Measurements from ENCODE around the gene MYO1B. TPM values are rescaled to one million over a fixed set of nuclear protein-coding genes. Genes with fewer than 3 reads are reported as not detected.

MYO1B gene
- polyA plus RNA-seq, 3 donors from 2014 or later: not detected

- H3K27ac Mint-ChIP-seq: no peak overlapping the region
Measured at GRCh38 chr2:191253476-191253875, 8.3 kb downstream of the MYO1B start.

DNA sequence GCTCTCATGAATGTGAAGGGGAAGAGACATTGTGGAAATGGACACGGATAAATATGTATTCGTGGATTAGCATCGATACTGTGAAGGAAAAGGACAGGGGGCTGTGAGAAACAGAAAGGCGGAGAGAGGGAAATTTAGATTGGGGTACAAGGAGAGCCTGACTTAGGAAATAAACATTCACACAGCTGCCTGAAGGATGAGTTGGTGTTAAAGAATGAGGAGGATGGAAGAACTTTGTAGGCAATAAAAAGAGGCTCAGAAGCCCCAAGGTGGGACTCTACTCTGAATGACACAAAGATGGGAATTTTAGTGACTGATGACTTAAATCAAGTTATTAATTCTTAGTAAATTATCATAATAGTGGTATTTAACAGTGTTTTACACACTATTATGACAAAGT lies 10.1 kb downstream of the MYO1B start:
- DNase-seq: no peak
- Mint-ChIP-seq H3K4me3 (no peak overlapping the region), H3K27me3 (ENCODE audit: low read depth in 3 of 3) (peaks cover 0 to 10% (median 6%) of the 10 kb centered on the region in 3 donors), H3K36me3 (no peaks in the 10 kb centered on the region), H3K4me1 (no peaks in the 10 kb centered on the region), H3K27ac (no peak overlapping the region), H3K9me3 (no peaks in the 10 kb centered on the region)

More at GRCh38 chr2:191253476-191253875, 8.3 kb downstream of the MYO1B start:
- no peak overlapping the region for H3K4me3 Mint-ChIP-seq
- no peaks in the 10 kb centered on the region for H3K9me3 Mint-ChIP-seq
- no peaks in the 10 kb centered on the region for H3K4me1 Mint-ChIP-seq
- peaks cover 0 to 6% (median 5%) of the 10 kb centered on the region in 3 donors for H3K27me3 Mint-ChIP-seq (ENCODE audit: low read depth in 3 of 3)
- no peak for DNase-seq
- H3K36me3 Mint-ChIP-seq: no peaks in the 10 kb centered on the region

- Mint-ChIP-seq H3K36me3 (no peaks in the 10 kb centered on the region), H3K9me3 (no peaks in the 10 kb centered on the region), H3K27me3 (ENCODE audit: low read depth in 3 of 3) (peaks cover 0 to 8% (median 6%) of the 10 kb centered on the region in 3 donors), H3K4me3 (no peak overlapping the region), H3K27ac (no peak overlapping the region), H3K4me1 (no peaks in the 10 kb centered on the region)
- no peak for DNase-seq
Measured at GRCh38 chr2:191255756-191256312, 10.6 kb downstream of the MYO1B start.

DNA sequence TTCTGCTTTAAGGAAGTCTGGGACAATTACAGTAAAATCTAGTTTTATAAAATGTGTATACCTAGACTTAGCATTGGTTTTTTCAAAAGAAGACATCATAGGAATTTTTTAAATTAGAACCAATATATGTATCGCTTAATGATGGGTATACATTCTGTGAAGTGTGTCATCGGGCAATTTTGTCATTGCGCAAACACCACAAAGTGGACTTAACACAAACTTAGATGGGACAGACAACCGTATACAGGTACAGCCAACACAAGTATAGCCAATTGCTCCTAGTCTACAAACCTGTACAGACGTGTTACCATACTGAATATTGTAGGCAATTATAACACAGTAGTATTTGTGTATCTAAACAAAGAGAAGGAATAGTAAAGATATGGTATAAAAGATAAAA lies 12.7 kb downstream of the MYO1B start:
- H3K27me3 Mint-ChIP-seq (ENCODE audit: low read depth in 3 of 3): peaks cover 0 to 8% (median 6%) of the 10 kb centered on the region in 3 donors
- H3K4me3 Mint-ChIP-seq: no peak overlapping the region
- DNase-seq: no peak
- H3K9me3 Mint-ChIP-seq: peaks cover 0 to 2% (median 0%) of the 10 kb centered on the region in 6 donors
- no peaks in the 10 kb centered on the region for H3K4me1 Mint-ChIP-seq
- H3K36me3 Mint-ChIP-seq: no peaks in the 10 kb centered on the region
- H3K27ac Mint-ChIP-seq: no peak overlapping the region

GRCh38 chr2:191258996-191259395 lies 13.8 kb downstream of the MYO1B start:
- DNase-seq: no peak
- H3K27ac Mint-ChIP-seq: no peak overlapping the region
- H3K4me3 Mint-ChIP-seq: no peak overlapping the region
- H3K27me3 Mint-ChIP-seq (ENCODE audit: low read depth in 3 of 3): peaks cover 0 to 8% (median 6%) of the 10 kb centered on the region in 3 donors
- no peaks in the 10 kb centered on the region for H3K36me3 Mint-ChIP-seq
- no peaks in the 10 kb centered on the region for H3K4me1 Mint-ChIP-seq
- peaks cover 0 to 2% (median 0%) of the 10 kb centered on the region in 6 donors for H3K9me3 Mint-ChIP-seq

- Mint-ChIP-seq H3K36me3 (no peaks in the 10 kb centered on the region), H3K4me1 (no peaks in the 10 kb centered on the region), H3K9me3 (peaks cover 0 to 2% (median 0%) of the 10 kb centered on the region in 6 donors), H3K27ac (no peak overlapping the region), H3K4me3 (no peak overlapping the region), H3K27me3 (ENCODE audit: low read depth in 3 of 3) (peaks cover 0 to 5% (median 0%) of the 10 kb centered on the region in 3 donors)
- no peak for DNase-seq
Measured at GRCh38 chr2:191262436-191262835, 17.2 kb downstream of the MYO1B start.

GRCh38 chr2:191263050-191263449 lies 17.8 kb downstream of the MYO1B start:
- H3K4me3 Mint-ChIP-seq: no peak overlapping the region
- H3K9me3 Mint-ChIP-seq: peaks cover 0 to 2% (median 0%) of the 10 kb centered on the region in 6 donors
- H3K27ac Mint-ChIP-seq: no peak overlapping the region

DNA sequence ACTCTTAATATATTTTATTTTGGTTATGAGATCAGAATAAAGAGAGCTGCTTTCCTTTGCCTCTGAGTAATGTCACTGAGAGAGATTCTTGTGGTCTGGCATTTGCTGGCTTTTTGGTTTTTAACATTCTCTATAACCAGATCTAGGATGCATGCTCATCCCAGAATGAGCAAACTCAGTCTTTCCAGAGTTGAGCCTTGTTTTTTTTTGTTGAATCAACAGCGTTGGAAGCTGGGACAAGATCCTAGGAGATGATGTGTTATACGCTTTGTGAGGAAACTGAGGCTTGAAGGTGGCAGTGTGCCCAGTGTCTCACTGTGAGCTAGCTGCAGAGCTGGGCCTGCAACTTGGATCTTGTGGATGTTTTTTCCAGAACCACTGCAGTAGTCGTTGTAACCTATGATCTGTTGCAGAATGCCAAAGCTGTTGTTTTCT lies 19.5 kb downstream of the MYO1B start:
- DNase-seq: no peak
- H3K27me3 Mint-ChIP-seq (ENCODE audit: low read depth in 3 of 3): peaks cover under 1 to 1% (median 1%) of the 10 kb centered on the region in 3 donors
- no peaks in the 10 kb centered on the region for H3K4me1 Mint-ChIP-seq
- no peak overlapping the region for H3K4me3 Mint-ChIP-seq
- H3K9me3 Mint-ChIP-seq: peaks cover 0 to 2% (median 0%) of the 10 kb centered on the region in 6 donors
- no peak overlapping the region for H3K27ac Mint-ChIP-seq
- peaks cover 0 to 1% (median 0%) of the 10 kb centered on the region in 3 donors for H3K36me3 Mint-ChIP-seq

More at GRCh38 chr2:191263050-191263449, 17.8 kb downstream of the MYO1B start:
- no peak for DNase-seq
- Mint-ChIP-seq H3K27me3 (ENCODE audit: low read depth in 3 of 3) (peaks cover 0 to 5% (median 0%) of the 10 kb centered on the region in 3 donors), H3K4me1 (no peaks in the 10 kb centered on the region), H3K36me3 (no peaks in the 10 kb centered on the region)

DNA sequence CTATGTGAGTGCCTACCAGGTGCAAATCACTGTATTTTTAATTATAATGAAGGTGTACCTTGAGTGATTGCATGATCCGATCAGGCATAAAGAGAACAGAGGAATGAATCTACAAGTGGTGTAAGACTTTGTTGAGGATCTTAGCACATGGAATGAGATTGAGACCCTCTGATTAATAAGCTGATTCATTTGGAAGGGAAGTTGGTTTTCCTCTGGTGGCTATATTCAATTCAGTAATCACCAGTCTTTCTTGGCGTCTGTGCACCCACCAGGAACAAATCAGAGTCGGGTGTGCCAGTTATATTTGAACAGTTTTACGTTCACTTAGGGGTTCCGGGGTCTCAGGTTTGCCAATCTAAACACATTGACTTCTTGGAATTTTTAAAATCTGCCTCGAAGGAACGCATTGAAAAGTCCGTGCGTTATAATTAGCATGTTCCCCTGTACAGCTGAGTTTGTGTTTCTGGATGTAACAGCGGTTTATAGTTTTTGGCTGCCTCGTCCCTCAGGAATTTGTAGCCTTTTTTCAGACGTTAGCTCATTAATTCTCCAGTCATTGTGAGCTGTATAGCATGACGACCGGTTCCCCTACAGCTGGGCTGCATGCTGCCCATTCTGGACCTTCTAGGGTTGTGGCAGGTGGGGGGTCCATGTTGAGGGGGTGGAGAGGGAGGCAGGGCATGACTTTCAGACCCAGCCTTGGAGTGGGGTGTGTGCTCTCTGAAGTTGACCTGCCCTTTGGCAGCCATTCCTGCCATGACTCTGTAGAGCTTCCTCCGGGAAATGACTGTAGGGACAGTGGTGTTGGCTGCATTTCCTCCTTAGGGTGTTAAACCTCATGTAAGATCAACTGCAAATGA lies 20.3 kb downstream of the MYO1B start:
- peaks cover 0 to 2% (median 0%) of the 10 kb centered on the region in 6 donors for H3K9me3 Mint-ChIP-seq
- H3K27ac Mint-ChIP-seq: no peak overlapping the region
- H3K4me3 Mint-ChIP-seq: no peak overlapping the region
- peaks cover 0 to 4% (median 0%) of the 10 kb centered on the region in 3 donors for H3K36me3 Mint-ChIP-seq
- peaks cover 0 to 2% (median 1%) of the 10 kb centered on the region in 3 donors for H3K27me3 Mint-ChIP-seq (ENCODE audit: low read depth in 3 of 3)
- DNase-seq: no peak
- no peaks in the 10 kb centered on the region for H3K4me1 Mint-ChIP-seq

DNA sequence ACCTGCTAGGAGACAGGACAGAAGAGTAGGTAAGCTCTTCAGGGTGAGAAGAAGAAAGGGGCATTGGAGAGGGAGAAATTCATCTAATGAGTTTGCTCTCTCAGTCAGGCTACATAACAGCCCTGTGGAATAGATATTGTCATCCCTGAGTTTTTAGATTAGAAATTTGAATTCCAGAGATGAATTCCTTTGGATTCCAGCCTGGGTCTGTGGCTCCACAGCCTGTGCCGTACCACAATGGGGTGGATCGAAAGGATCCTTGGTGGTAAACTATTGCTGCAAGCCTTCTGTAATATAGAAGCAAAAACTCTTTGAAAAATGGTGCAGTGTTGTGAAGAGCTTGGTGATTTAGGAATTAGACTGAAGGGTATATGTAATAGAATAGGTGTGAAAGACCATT lies 21.0 kb downstream of the MYO1B start:
- Mint-ChIP-seq H3K27me3 (ENCODE audit: low read depth in 3 of 3) (peaks cover 0 to 2% (median 1%) of the 10 kb centered on the region in 3 donors), H3K27ac (no peak overlapping the region), H3K9me3 (peaks cover 0 to 2% (median 0%) of the 10 kb centered on the region in 6 donors), H3K36me3 (peaks cover 0 to 4% (median 0%) of the 10 kb centered on the region in 3 donors), H3K4me3 (no peak overlapping the region), H3K4me1 (no peaks in the 10 kb centered on the region)
- no peak for DNase-seq

DNA sequence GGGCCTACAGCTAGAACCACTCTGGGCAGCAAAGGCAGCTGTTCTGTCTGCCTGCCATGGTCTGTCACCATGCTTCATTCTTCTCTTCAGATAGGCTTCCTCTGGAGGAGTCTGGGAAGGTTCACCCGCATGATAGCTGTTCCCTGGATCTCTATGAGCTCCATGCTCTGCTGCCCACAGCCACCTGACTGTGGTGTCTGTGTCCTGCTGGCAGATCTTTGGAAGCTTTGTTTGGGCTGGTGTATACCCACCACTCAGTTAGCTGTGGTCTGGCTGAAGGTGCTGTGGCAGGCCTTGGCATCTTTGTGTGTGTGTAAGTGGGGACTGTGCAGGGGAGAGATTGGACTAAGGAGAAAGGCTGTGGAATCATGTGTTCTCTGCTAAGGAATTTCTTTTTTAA lies 23.4 kb downstream of the MYO1B start:
- H3K27ac Mint-ChIP-seq: no peak overlapping the region
- peaks cover 0 to 2% (median 1%) of the 10 kb centered on the region in 3 donors for H3K27me3 Mint-ChIP-seq (ENCODE audit: low read depth in 3 of 3)
- H3K4me1 Mint-ChIP-seq: no peaks in the 10 kb centered on the region
- DNase-seq: no peak
- no peaks in the 10 kb centered on the region for H3K9me3 Mint-ChIP-seq
- no peak overlapping the region for H3K4me3 Mint-ChIP-seq
- peaks cover 0 to 4% (median 0%) of the 10 kb centered on the region in 3 donors for H3K36me3 Mint-ChIP-seq

GRCh38 chr2:191270306-191271161 lies 25.3 kb downstream of the MYO1B start:
- H3K27ac Mint-ChIP-seq: no peak overlapping the region
- no peaks in the 10 kb centered on the region for H3K9me3 Mint-ChIP-seq
- H3K4me1 Mint-ChIP-seq: no peaks in the 10 kb centered on the region

DNA sequence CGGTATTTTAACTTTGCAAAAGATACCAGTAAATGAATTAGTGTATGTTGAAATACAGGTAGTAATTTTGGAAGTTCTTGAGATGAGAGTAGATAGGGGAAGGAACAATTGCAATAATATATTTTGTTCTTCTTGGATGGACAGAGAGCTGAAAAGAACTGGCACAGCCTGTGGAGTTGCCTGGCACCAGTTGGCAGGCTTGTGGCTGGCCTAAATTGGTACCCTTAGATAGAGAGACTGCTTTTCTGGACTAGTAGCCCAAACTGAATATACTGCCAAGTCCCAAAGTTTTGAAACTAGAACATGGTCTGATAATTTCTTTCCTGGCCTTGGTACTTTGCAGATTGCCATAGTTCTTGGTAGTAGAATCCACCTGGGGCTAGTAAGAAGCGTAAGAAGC lies 26.9 kb downstream of the MYO1B start:
- DNase-seq: no peak
- no peaks in the 10 kb centered on the region for H3K4me1 Mint-ChIP-seq
- peaks cover 2 to 5% (median 3%) of the 10 kb centered on the region in 3 donors for H3K27me3 Mint-ChIP-seq (ENCODE audit: low read depth in 3 of 3)
- no peaks in the 10 kb centered on the region for H3K9me3 Mint-ChIP-seq
- H3K4me3 Mint-ChIP-seq: no peak overlapping the region
- peaks cover 0 to 4% (median 0%) of the 10 kb centered on the region in 3 donors for H3K36me3 Mint-ChIP-seq
- no peak overlapping the region for H3K27ac Mint-ChIP-seq

More at GRCh38 chr2:191270306-191271161, 25.3 kb downstream of the MYO1B start:
- Mint-ChIP-seq H3K36me3 (peaks cover 0 to 4% (median 0%) of the 10 kb centered on the region in 3 donors), H3K27me3 (ENCODE audit: low read depth in 3 of 3) (peaks cover 0 to 2% (median 1%) of the 10 kb centered on the region in 3 donors), H3K4me3 (no peak overlapping the region)
- no peak for DNase-seq

All from immature natural killer cell (primary cell).